CD4-positive, alpha-beta T cell (primary cell): Measurements from ENCODE around the gene NR1H3. TPM values are rescaled to one million over a fixed set of nuclear protein-coding genes. Genes with fewer than 3 reads are reported as not detected.
A peak's percentile ranks its signal among the peaks of the same experiment; 100 is the strongest.

Source experiments
- ATAC-seq: fragments of 200-7000 bp; cut with Tn5 transposase; one replicate; pipeline ENCODE4 v1.10.0; 2022; ENCODE audit warnings: mild to moderate bottlenecking; ENCODE audit not compliant: poor library complexity
- CTCF ChIA-PET: fragments of 350-600 bp; sonication (Branson Sonifier 250); formaldehyde crosslinking; loops from one replicate; lab custom pipeline; 2021; ENCODE audit warnings: antibody characterized with exemption, inconsistent platforms; lab: Charles Lee
- POLR2A ChIA-PET: fragments of 350-600 bp; sonication (Branson Sonifier 250); formaldehyde crosslinking; loops from one replicate; lab custom pipeline; 2021; ENCODE audit warnings: antibody characterized with exemption, inconsistent platforms; lab: Charles Lee
- DNase-seq, 14 experiments: peaks; one replicate each; pipeline ENCODE4 v3.0.0-alpha.2; 2013 to 2020; ENCODE audit warnings: mixed read lengths in 2 of 14
- H3K27ac ChIP-seq, 2 donors: one replicate each; pipeline versions ENCODE4 v1.5.1 to v1.7.0; 2013; ENCODE audit warnings: low read length in 2 of 2, low read depth in 1 of 2, mild to moderate bottlenecking in 1 of 2
- H3K27me3 ChIP-seq, 2 experiments: 1 replicate in 1 of 2; 2 replicates in 1 of 2; pipeline versions ENCODE4 v1.6.1 to v1.7.0; 2013; ENCODE audit warnings: low read length in 2 of 2, control low read depth in 1 of 2, mild to moderate bottlenecking in 1 of 2, moderate library complexity in 1 of 2; ENCODE audit not compliant: insufficient read depth in 2 of 2, control insufficient read depth in 1 of 2
- H3K36me3 ChIP-seq: one replicate; pipeline ENCODE4 v1.6.1; 2013; ENCODE audit warnings: low read length, control low read depth; ENCODE audit not compliant: insufficient read depth
- H3K4me1 ChIP-seq: one replicate; pipeline ENCODE4 v1.6.1; 2013; ENCODE audit warnings: low read length, control low read depth; ENCODE audit not compliant: insufficient read depth
- H3K4me3 ChIP-seq: one replicate; pipeline ENCODE4 v1.5.1; 2013; ENCODE audit warnings: mild to moderate bottlenecking, low read length, moderate library complexity
- H3K9me3 ChIP-seq, 2 experiments: 1 replicate in 1 of 2; 2 replicates in 1 of 2; pipeline versions ENCODE4 v1.6.1 to v1.7.0; 2013; ENCODE audit warnings: low read length in 2 of 2, mild to moderate bottlenecking in 2 of 2, control low read depth in 1 of 2, moderate library complexity in 1 of 2; ENCODE audit not compliant: control insufficient read depth in 1 of 2, insufficient read depth in 1 of 2
- H3K27ac Mint-ChIP-seq: one replicate; pipeline ENCODE4 v1.8.0; 2020; ENCODE audit warnings: mixed read lengths
- H3K27me3 Mint-ChIP-seq: one replicate; pipeline ENCODE4 v1.8.0; 2021; ENCODE audit warnings: mixed read lengths
- H3K36me3 Mint-ChIP-seq: one replicate; pipeline ENCODE4 v1.8.0; 2021; ENCODE audit warnings: low read depth, mixed read lengths
- H3K4me1 Mint-ChIP-seq: one replicate; pipeline ENCODE4 v1.8.0; 2021; ENCODE audit warnings: low read depth, mixed read lengths
- H3K4me3 Mint-ChIP-seq: one replicate; pipeline ENCODE4 v1.8.0; 2020; ENCODE audit warnings: mild to moderate bottlenecking, mixed read lengths
- H3K9me3 Mint-ChIP-seq: one replicate; pipeline ENCODE4 v1.8.0; 2020; ENCODE audit warnings: mixed read lengths
- CTCF ChIP-seq: fragments of 200-600 bp; IDR thresholded peaks from one replicate; pipeline ENCODE4 v1.8.0; 2022; ENCODE audit warnings: antibody characterized with exemption, mild to moderate bottlenecking
- intact Hi-C, 2 experiments: fragments of 100-400 bp; cut with DNase I in 1 of 2; cut with micrococcal nuclease in 1 of 2; formaldehyde crosslinking; loops; one replicate each; pipeline versions ENCODE4 v1.15.1 to v1.9.0; 2023 to 2025; cut with DNase I, micrococcal nuclease
- total RNA-seq, 174 experiments: library from RNA in 2 of 174; stranded (reverse) in 2 of 174; gene quantifications; one replicate each; pipeline ENCODE4 v1.2.3 and lab custom pipeline; 2021 to 2026

The NR1H3 gene
- total RNA-seq, 2 experiments from 2014 or later = 1.8 to 2.3 TPM

- no peak for ATAC-seq
These were observed 6.7 kb downstream of the NR1H3 start for GRCh38 chr11:47264521-47264920.

GRCh38 chr11:47267876-47268275 is 10.1 kb downstream of the NR1H3 start:
- H3K4me3 ChIP-seq = no peak overlapping the region
- H3K36me3 Mint-ChIP-seq = peaks cover 20% of the 10 kb centered on the region
- ChIA-PET POLR2A (interaction anchor here (1.1 to 2.3 kb wide), 7 partner anchors 8 to 112 kb away, joined by 3 to 24 read pairs (median 4); partner anchors contain the start of genes ACP2 and DDB2), CTCF (interaction anchor here (0.8 to 1.4 kb wide), 3 partner anchors 20 to 53 kb away, joined by 3 to 5 read pairs (median 3); partner anchors contain the start of genes ACP2 and DDB2)
- no peak for TF ChIP-seq CTCF
- no peaks in the 10 kb centered on the region for H3K9me3 Mint-ChIP-seq
- DNase-seq (peak in 1 of 14 experiments; percentile 31), ATAC-seq (no peak)
- H3K27me3 ChIP-seq = no peaks in the 10 kb centered on the region
- peaks cover 58% of the 10 kb centered on the region for H3K4me1 ChIP-seq
- intact Hi-C loops = loop anchor here in 1 of 2 experiments (1.0 kb wide), 1 partner anchor 20 kb away; the partner anchor contains the start of gene ACP2
- H3K4me1 Mint-ChIP-seq = peaks cover 46% of the 10 kb centered on the region
- H3K27ac ChIP-seq = peak overlapping the region in 1 of 2 donors; percentile 91
- H3K27ac Mint-ChIP-seq = peak overlapping the region; percentile 99
- H3K27me3 Mint-ChIP-seq = no peaks in the 10 kb centered on the region
- no peaks in the 10 kb centered on the region for H3K9me3 ChIP-seq
- H3K4me3 Mint-ChIP-seq = peak overlapping the region; percentile 94
- no peaks in the 10 kb centered on the region for H3K36me3 ChIP-seq

More at GRCh38 chr11:47264521-47264920, 6.7 kb downstream of the NR1H3 start:
- ChIA-PET POLR2A (interaction anchor here (0.9 to 1.4 kb wide), 3 partner anchors 11 to 50 kb away, joined by 3 to 5 read pairs (median 4); partner anchors contain the start of genes ACP2 and DDB2), CTCF (no interaction called here)
- DNase-seq = no peak
- H3K4me3 ChIP-seq = no peak overlapping the region
- intact Hi-C loops = no loop called here
- no peaks in the 10 kb centered on the region for H3K9me3 Mint-ChIP-seq
- H3K36me3 Mint-ChIP-seq = peaks cover 8% of the 10 kb centered on the region
- H3K36me3 ChIP-seq = no peaks in the 10 kb centered on the region
- H3K27ac Mint-ChIP-seq = no peak overlapping the region
- peaks cover 38% of the 10 kb centered on the region for H3K4me1 ChIP-seq
- H3K27me3 ChIP-seq = no peaks in the 10 kb centered on the region
- no peaks in the 10 kb centered on the region for H3K9me3 ChIP-seq
- no peak overlapping the region for H3K4me3 Mint-ChIP-seq
- H3K27ac ChIP-seq = no peak overlapping the region
- TF ChIP-seq CTCF = no peak
- H3K27me3 Mint-ChIP-seq = no peaks in the 10 kb centered on the region
- H3K4me1 Mint-ChIP-seq = peaks cover 24% of the 10 kb centered on the region

- Mint-ChIP-seq H3K4me1 (peaks cover 51% of the 10 kb centered on the region), H3K27me3 (no peaks in the 10 kb centered on the region), H3K36me3 (peaks cover 23% of the 10 kb centered on the region), H3K9me3 (no peaks in the 10 kb centered on the region), H3K27ac (peak overlapping the region; percentile 99), H3K4me3 (peak overlapping the region; percentile 94)
- ChIA-PET CTCF (interaction anchor here (0.7 to 1.4 kb wide), 3 partner anchors 32 to 54 kb away, joined by 3 read pairs; partner anchors contain the start of gene DDB2), POLR2A (interaction anchor here (0.6 to 2.3 kb wide), 8 partner anchors 9 to 113 kb away, joined by 3 to 24 read pairs (median 4); partner anchors contain the start of genes ACP2 and DDB2)
- DNase-seq (no peak), ATAC-seq (no peak)
- Histone ChIP-seq H3K4me1 (peaks cover 58% of the 10 kb centered on the region), H3K27ac (peak overlapping the region; percentile 91 to 94), H3K9me3 (no peaks in the 10 kb centered on the region), H3K27me3 (no peaks in the 10 kb centered on the region), H3K36me3 (peaks cover under 1% of the 10 kb centered on the region), H3K4me3 (peak overlapping the region; percentile 71)
- TF ChIP-seq CTCF = peak; percentile 30
- intact Hi-C loops = loop anchor here (1.0 kb wide), 6 partner anchors 20 to 158 kb away; partner anchors contain the start of genes ACP2 (in 2 of the 2), DDB2 (in 1 of the 2) and PSMC3 (in 1 of the 2)
These were observed 10.7 kb downstream of the NR1H3 start for GRCh38 chr11:47268448-47269001.
